ENCODE data around the gene NCLN.

DNA sequence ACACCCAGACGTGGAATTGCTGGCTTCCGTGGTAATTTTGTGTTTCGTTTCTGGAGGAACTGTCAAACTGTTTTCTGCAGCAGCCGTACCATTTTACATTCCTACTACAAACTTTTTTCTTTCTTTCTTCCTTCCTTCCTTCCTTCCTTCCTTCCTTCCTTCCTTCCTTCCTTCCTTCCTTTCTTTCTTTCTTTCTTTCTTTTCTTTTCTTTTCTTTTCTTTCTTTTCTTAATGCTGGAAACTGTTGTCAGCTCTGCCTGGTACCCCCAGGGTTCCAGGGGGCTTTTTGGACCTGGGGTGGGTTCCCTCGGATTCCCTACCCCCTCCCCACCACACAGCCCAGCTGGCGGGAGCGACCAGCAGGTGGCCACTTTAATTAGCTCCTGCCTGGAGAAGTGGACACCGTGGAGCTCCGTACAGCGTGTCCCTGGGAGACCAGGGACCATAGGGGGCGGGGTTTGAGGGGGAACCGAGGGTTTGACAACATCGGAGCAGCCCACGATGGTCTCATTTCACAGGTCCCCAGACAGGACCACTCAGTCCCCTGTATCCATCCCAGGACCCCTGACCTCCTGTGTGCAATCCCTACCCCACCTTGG, 63.1 kb downstream of the NCLN start:
- TF ChIP-seq, protein P1, sequence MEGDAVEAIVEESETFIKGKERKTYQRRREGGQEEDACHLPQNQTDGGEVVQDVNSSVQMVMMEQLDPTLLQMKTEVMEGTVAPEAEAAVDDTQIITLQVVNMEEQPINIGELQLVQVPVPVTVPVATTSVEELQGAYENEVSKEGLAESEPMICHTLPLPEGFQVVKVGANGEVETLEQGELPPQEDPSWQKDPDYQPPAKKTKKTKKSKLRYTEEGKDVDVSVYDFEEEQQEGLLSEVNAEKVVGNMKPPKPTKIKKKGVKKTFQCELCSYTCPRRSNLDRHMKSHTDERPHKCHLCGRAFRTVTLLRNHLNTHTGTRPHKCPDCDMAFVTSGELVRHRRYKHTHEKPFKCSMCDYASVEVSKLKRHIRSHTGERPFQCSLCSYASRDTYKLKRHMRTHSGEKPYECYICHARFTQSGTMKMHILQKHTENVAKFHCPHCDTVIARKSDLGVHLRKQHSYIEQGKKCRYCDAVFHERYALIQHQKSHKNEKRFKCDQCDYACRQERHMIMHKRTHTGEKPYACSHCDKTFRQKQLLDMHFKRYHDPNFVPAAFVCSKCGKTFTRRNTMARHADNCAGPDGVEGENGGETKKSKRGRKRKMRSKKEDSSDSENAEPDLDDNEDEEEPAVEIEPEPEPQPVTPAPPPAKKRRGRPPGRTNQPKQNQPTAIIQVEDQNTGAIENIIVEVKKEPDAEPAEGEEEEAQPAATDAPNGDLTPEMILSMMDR (conservative IDR thresholded peaks at IDR 0.05), result no peak
- no peak for TF ChIP-seq ZFX (IDR thresholded peaks at IDR 0.05)

Measured in C4-2B (cell line).